SH-SY5Y (cell line): Measurements from ENCODE around the gene TECTA.
A peak's percentile ranks its signal among the peaks of the same experiment; 100 is the strongest.

Experiments
- GATA2 ChIP-seq: IDR thresholded peaks from 2 replicates; pipeline ENCODE4 v1.6.1; 2011; ENCODE audit warnings: mild to moderate bottlenecking, low read depth, low read length
- GATA3 ChIP-seq: IDR thresholded peaks from 2 replicates; pipeline ENCODE4 v1.6.1; 2011; ENCODE audit warnings: low read depth, mild to moderate bottlenecking, low read length, moderate library complexity

TECTA gene

GRCh38 chr11:121071846-121072450 is 29.1 kb upstream of the TECTA start:
- TF ChIP-seq GATA3 (no peak), GATA2 (no peak)

GRCh38 chr11:121081321-121081720 is 19.7 kb upstream of the TECTA start:
- TF ChIP-seq GATA3 (no peak), GATA2 (no peak)

- TF ChIP-seq GATA2, result no peak
- TF ChIP-seq GATA3, result no peak
Observed at GRCh38 chr11:121082219-121082618, 18.8 kb upstream of the TECTA start.

GRCh38 chr11:121082670-121083069 is 18.4 kb upstream of the TECTA start:
- peak; percentile 46; the same call in 1 of the 2 replicates for TF ChIP-seq GATA2
- TF ChIP-seq GATA3, result no peak

GRCh38 chr11:121086866-121087265 is 14.2 kb upstream of the TECTA start:
- TF ChIP-seq GATA3 (no peak), GATA2 (no peak)

- TF ChIP-seq GATA3 (no peak), GATA2 (no peak)
Observed at GRCh38 chr11:121089566-121089965, 11.5 kb upstream of the TECTA start.

- TF ChIP-seq GATA2 (peak; percentile 96), GATA3 (peak; percentile 97)
Observed at GRCh38 chr11:121090145-121090721, 10.8 kb upstream of the TECTA start.

GRCh38 chr11:121091492-121092152 is 9.4 kb upstream of the TECTA start:
- TF ChIP-seq GATA3 (no peak), GATA2 (no peak)

GRCh38 chr11:121095561-121095960 is 5.5 kb upstream of the TECTA start:
- TF ChIP-seq GATA3, result no peak
- TF ChIP-seq GATA2, result no peak

GRCh38 chr11:121099364-121099763 is 1.7 kb upstream of the TECTA start:
- no peak for TF ChIP-seq GATA3

GRCh38 chr11:121099885-121100284 is 1.2 kb upstream of the TECTA start:
- TF ChIP-seq GATA3 (no peak), GATA2 (no peak)

- TF ChIP-seq GATA2 (no peak), GATA3 (no peak)
Observed at GRCh38 chr11:121104312-121104762, 3.3 kb downstream of the TECTA start.

- TF ChIP-seq GATA2, result no peak
- TF ChIP-seq GATA3, result no peak
Observed at GRCh38 chr11:121105063-121105480, 4.0 kb downstream of the TECTA start.

GRCh38 chr11:121105481-121106195 is 4.6 kb downstream of the TECTA start:
- TF ChIP-seq GATA3 (no peak), GATA2 (no peak)

- no peak for TF ChIP-seq GATA3
- no peak for TF ChIP-seq GATA2
Observed at GRCh38 chr11:121106812-121107211, 5.8 kb downstream of the TECTA start.

- TF ChIP-seq GATA3 (no peak), GATA2 (no peak)
Observed at GRCh38 chr11:121108413-121108812, 7.4 kb downstream of the TECTA start.

GRCh38 chr11:121109471-121109870 is 8.4 kb downstream of the TECTA start:
- no peak for TF ChIP-seq GATA2
- no peak for TF ChIP-seq GATA3
